ENCODE results near the gene AGA.

AGA gene

GRCh38 chr4:177384856-177385397, 57.3 kb downstream of the AGA start:
- DNase-seq = no peak

GRCh38 chr4:177381762-177382310, 60.4 kb downstream of the AGA start:
- DNase-seq = no peak

Data from stimulated activated CD4-positive, alpha-beta T cell treated with anti-CD3 and anti-CD28 coated beads, Interleukin-12 subunit alpha, Interleukin-12 subunit beta, amount 100 ng/mL, for 4 hours (primary cell).